IMR-90 (cell line): ENCODE data around the gene GNG2.

Experiments used
- BHLHE40 ChIP-seq: fragments of 150-350 bp; IDR thresholded peaks from 2 replicates; pipeline ENCODE4 v1.6.1; 2016; ENCODE audit warnings: mild to moderate bottlenecking, low read depth, low read length
- CEBPB ChIP-seq: IDR thresholded peaks from 2 replicates; pipeline ENCODE4 v1.6.1; 2012; ENCODE audit warnings: low read depth, low read length, improper control_type of control experiment
- CHD1 ChIP-seq: IDR thresholded peaks from 2 replicates; pipeline ENCODE4 v1.6.1; 2012; ENCODE audit warnings: low read depth, low read length, improper control_type of control experiment
- CTCF ChIP-seq: conservative IDR thresholded peaks from 2 replicates; pipeline ENCODE4 v1.5.1; 2012; ENCODE audit warnings: mild to moderate bottlenecking, low read depth, low read length, improper control_type of control experiment
- FOS ChIP-seq: fragments of 150-350 bp; IDR thresholded peaks from 2 replicates; pipeline ENCODE4 v1.6.1; 2016; ENCODE audit warnings: low read depth, low read length
- MAZ ChIP-seq: IDR thresholded peaks from 2 replicates; pipeline ENCODE4 v1.6.1; 2012; ENCODE audit warnings: low read depth, mild to moderate bottlenecking, low read length, improper control_type of control experiment, moderate library complexity, borderline replicate concordance
- MXI1 ChIP-seq: IDR thresholded peaks from 2 replicates; pipeline ENCODE4 v1.6.1; 2012; ENCODE audit warnings: low read depth, mild to moderate bottlenecking, low read length, moderate library complexity, borderline replicate concordance
- POLR2A ChIP-seq: IDR thresholded peaks from 2 replicates; pipeline ENCODE4 v1.6.1; 2012; ENCODE audit warnings: mild to moderate bottlenecking, low read depth, low read length
- RAD21 ChIP-seq: IDR thresholded peaks from 2 replicates; pipeline ENCODE4 v1.6.1; 2012; ENCODE audit warnings: low read length, improper control_type of control experiment
- RCOR1 ChIP-seq: IDR thresholded peaks from 2 replicates; pipeline ENCODE4 v1.6.1; 2012; ENCODE audit warnings: mild to moderate bottlenecking, low read length, improper control_type of control experiment; ENCODE audit not compliant: insufficient replicate concordance
- USF2 ChIP-seq: fragments of 150-350 bp; IDR thresholded peaks from 2 replicates; pipeline ENCODE4 v1.6.1; 2017; ENCODE audit warnings: mild to moderate bottlenecking, antibody characterized with exemption, low read length, low read depth

GRCh38 chr14:51901475-51902024, 41.1 kb downstream of the GNG2 start:
- TF ChIP-seq POLR2A, result no peak
- no peak for TF ChIP-seq CTCF
- no peak for TF ChIP-seq RAD21
- no peak for TF ChIP-seq MXI1
- TF ChIP-seq RCOR1, result no peak
- TF ChIP-seq CEBPB, result no peak
- no peak for TF ChIP-seq USF2
- TF ChIP-seq CHD1, result no peak
- TF ChIP-seq MAZ, result no peak
- TF ChIP-seq BHLHE40, result no peak
- TF ChIP-seq FOS, result no peak
